ENCODE data around the gene RXFP1. TPM values are rescaled to one million over a fixed set of nuclear protein-coding genes. Genes with fewer than 3 reads are reported as not detected.

Gene RXFP1
- total RNA-seq, 1 experiment from 2014 or later = 0.24 TPM

DNA sequence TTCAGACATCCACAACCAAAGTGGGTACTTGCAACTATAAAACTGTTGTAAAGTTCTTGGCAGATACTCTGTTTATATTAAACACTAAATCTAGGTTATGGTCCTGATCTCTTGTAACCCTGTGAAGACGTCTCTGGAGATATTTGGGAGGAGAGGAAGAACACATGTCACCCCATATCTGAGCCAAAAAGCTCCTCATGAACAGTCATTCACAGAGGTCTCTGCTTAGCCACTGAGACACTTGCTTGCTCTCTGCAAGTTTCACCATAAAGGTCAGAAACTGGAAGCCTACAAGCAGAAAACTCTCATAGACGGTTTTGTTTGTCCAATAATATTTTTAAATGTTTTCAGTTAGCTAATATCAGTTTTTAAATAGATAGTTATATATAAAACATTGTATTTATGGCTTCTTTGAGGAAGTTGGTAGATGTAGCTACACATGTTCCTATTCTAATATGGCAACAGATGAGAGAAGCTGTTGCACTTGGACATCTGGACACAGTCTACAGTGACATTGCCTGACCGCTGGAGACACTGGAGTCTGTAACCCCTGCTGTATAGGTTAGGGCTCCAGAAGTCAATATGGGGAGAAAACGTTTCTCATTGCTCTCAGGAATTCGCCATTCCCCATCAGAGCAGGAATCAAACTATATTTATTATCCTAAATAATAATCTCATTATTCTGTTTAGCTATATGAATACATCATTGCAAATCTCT, 76.4 kb downstream of the RXFP1 start:
- DNase-seq (ENCODE audit: low read depth, low spot score) = no peak
- in situ Hi-C loops (cut with HindIII; ENCODE audit: low pct_unique_long_range_greater_than_20kb, low sequenced_read_pairs) = no loop called here

DNA sequence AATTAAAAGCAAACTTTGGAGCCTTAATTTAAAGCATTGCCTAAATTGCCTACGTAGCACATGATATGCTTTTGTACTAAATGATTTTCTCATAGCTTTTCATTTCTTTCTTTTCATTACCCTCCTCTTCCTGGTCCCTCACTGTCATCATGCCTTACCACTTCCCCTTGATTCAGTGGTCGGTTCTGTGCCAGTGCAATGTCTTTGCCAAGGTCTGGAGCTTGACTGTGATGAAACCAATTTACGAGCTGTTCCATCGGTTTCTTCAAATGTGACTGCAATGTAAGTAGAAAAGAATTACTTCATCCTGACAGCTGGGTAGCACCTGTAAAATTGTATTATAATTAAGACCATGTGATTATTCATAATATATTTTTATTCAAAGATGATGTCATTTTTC, 77.5 kb downstream of the RXFP1 start:
- DNase-seq (ENCODE audit: low read depth, low spot score) = no peak
- in situ Hi-C loops (cut with HindIII; ENCODE audit: low pct_unique_long_range_greater_than_20kb, low sequenced_read_pairs) = no loop called here

DNA sequence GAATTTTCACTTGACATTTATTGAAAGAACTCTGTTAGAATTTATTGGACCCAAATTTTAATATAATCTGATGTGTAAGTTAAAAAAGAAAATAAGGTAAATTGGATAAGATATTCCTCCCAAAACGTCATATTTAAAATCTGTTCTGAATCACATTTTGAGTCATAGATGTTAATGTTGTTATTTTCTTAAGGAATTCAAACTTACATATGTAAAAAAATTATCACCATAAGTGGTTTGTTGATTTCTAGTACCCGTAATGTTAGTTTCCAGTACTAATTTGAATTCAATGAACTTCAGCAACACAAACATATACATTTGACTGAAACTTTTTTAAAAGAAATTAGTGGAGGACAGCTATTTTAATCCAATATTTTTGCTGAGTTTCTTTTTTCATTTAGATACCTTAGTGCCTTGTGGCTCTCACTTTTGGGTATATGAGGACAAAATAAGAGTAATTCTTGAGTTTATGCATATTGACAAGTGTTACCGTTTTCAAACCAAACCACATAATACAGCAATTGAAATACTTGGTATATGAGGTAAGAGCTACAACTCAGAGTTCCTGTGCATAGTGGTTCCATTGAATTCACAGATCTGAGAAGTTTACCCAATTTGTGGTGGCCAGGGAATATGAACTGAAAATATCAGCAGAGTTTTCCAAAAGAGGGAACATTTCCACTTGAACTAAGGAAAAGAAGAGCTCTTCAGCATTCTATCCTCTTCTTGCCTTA, 78.2 kb downstream of the RXFP1 start:
- in situ Hi-C loops (cut with HindIII; ENCODE audit: low pct_unique_long_range_greater_than_20kb, low sequenced_read_pairs) = no loop called here
- DNase-seq (ENCODE audit: low read depth, low spot score) = no peak

DNA sequence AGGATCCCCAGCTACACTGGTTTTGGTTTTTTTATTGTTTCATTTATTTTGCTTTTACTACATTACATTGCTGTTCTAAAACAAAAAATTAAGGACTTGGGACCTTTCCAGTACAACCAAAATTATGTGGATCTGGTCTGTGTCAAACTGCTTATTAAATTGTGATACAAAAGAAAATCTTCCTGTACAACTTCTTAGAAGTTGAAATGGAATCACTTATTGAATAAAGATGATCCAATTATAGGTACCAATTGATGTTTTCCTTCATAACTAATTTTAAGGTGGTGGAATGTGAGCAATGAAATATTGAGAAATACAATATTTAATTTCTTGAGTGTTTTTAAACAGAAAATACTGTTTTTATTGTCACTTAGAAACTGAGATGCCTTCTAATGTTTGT, 82.7 kb downstream of the RXFP1 start:
- DNase-seq (ENCODE audit: low read depth, low spot score) = no peak
- in situ Hi-C loops (cut with HindIII; ENCODE audit: low pct_unique_long_range_greater_than_20kb, low sequenced_read_pairs) = no loop called here

DNA sequence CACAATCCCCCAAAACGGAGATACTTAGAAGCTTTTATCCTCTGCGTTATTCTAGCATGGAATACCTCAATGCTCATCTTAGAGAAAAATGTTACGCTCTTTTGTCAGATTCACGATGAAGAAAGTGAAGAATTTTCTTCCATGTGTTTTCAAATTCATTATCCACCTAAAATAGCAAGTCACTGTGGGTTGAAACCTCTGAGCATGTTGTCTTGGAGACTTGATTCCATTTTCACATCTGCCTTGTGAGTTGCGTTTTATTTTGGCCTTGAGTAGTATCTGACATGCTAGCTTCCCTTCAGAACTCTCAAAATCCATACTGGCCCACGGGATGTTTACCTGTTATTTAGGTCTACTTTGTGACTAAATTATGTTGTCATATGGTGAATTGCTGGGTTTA, 83.7 kb downstream of the RXFP1 start:
- DNase-seq (ENCODE audit: low read depth, low spot score) = no peak
- in situ Hi-C loops (cut with HindIII; ENCODE audit: low pct_unique_long_range_greater_than_20kb, low sequenced_read_pairs) = no loop called here

DNA sequence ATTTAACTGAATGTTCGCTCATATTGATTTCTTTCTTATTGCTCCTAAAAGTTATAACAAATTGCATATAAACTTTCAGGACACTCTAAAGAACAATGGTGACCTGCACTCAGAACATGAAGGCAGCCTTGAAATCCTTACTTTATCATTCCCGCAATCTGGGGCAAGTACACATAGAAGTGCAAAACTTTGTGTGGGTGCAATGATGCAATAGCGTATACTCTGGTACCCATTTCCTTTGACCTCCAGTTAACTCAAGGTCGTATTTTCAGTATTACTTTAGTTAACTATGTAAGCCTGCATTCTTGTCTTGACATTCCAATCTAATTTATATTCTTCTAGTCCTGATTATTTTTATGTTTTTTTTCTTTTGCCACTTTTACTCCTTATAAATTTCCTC, 85.3 kb downstream of the RXFP1 start:
- in situ Hi-C loops (cut with HindIII; ENCODE audit: low pct_unique_long_range_greater_than_20kb, low sequenced_read_pairs) = no loop called here
- DNase-seq (ENCODE audit: low read depth, low spot score) = no peak

GRCh38 chr4:158609116-158609515, 87.4 kb downstream of the RXFP1 start:
- DNase-seq (ENCODE audit: low read depth, low spot score) = no peak
- in situ Hi-C loops (cut with HindIII; ENCODE audit: low pct_unique_long_range_greater_than_20kb, low sequenced_read_pairs) = no loop called here

DNA sequence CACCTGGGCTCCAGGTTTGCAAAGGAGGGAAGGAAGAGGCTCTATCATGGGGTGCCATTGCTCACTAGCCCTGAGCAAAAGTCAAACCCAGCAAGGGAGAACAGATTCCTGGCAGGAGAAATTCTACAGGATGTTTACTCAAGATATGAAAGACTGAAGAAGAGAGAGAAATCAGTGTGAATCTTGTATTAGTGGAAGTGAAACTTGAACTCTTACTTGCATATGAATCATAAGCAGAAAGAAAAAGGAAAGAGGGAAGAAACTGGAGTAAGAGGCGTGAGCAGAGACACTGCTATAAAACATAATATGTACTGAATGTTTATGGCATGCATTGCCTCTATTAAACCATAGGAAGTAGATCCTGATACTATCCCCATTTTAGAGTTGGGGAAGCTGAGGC, 89.1 kb downstream of the RXFP1 start:
- in situ Hi-C loops (cut with HindIII; ENCODE audit: low pct_unique_long_range_greater_than_20kb, low sequenced_read_pairs) = no loop called here
- no peak for DNase-seq (ENCODE audit: low read depth, low spot score)

- in situ Hi-C loops (cut with HindIII; ENCODE audit: low pct_unique_long_range_greater_than_20kb, low sequenced_read_pairs) = no loop called here
Measured at GRCh38 chr4:158613046-158613445, 91.4 kb downstream of the RXFP1 start.

GRCh38 chr4:158617956-158618355, 96.3 kb downstream of the RXFP1 start:
- no peak for DNase-seq (ENCODE audit: low read depth, low spot score)
- in situ Hi-C loops (cut with HindIII; ENCODE audit: low pct_unique_long_range_greater_than_20kb, low sequenced_read_pairs) = no loop called here

More at GRCh38 chr4:158613046-158613445, 91.4 kb downstream of the RXFP1 start:
- no peak for DNase-seq (ENCODE audit: low read depth, low spot score)

GRCh38 chr4:158621729-158622128, 100.0 kb downstream of the RXFP1 start:
- DNase-seq (ENCODE audit: low read depth, low spot score) = no peak
- in situ Hi-C loops (cut with HindIII; ENCODE audit: low pct_unique_long_range_greater_than_20kb, low sequenced_read_pairs) = no loop called here

- in situ Hi-C loops (cut with HindIII; ENCODE audit: low pct_unique_long_range_greater_than_20kb, low sequenced_read_pairs) = no loop called here
- DNase-seq (ENCODE audit: low read depth, low spot score) = no peak
Measured at GRCh38 chr4:158622251-158622650, 100.6 kb downstream of the RXFP1 start.

DNA sequence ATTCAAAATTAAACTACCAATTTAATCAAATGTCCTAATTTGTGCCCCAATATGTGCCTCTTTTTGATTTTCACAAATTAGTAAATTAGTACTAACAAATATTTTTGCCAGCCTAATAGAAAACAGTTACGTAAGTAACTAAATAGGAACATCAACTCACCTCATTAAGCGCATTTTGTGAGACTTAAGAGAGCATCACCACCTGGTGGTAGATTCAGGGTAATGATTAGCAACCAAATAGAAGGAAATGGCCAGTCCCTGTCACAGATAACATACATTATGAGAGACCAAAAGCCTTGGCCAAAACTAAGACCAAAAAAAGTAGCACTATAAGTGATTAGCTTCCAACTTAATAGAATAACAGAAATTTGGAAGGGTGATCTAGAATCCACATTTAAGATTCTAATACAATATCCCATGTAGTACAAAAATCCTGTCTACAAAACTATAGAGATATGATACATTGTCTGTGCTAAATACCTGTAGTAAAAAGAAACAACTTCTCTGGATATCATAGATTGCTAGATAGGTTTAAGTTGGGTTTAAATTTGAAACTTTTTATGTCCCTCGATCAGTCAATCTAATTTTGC, 103.3 kb downstream of the RXFP1 start:
- DNase-seq (ENCODE audit: low read depth, low spot score) = peak; percentile 70
- in situ Hi-C loops (cut with HindIII; ENCODE audit: low pct_unique_long_range_greater_than_20kb, low sequenced_read_pairs) = no loop called here

DNA sequence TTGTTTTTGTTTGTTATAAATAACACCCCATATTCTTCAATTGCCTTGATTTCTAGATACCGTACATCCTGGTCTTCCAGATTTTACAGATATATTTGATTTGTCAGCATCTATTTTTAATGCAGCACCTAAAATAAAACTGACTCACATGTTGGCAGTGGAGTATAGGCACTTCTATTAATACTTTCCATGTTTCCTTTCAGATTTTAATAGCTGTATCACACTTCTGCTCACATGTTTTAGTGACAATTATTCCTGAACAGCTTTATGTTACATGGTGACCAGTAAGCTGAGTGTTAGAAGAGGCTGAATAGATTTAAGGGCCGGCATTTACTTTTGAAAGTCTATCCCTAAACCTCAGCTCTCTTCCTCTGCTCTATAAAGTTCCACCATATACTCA, 103.9 kb downstream of the RXFP1 start:
- in situ Hi-C loops (cut with HindIII; ENCODE audit: low pct_unique_long_range_greater_than_20kb, low sequenced_read_pairs) = no loop called here

DNA sequence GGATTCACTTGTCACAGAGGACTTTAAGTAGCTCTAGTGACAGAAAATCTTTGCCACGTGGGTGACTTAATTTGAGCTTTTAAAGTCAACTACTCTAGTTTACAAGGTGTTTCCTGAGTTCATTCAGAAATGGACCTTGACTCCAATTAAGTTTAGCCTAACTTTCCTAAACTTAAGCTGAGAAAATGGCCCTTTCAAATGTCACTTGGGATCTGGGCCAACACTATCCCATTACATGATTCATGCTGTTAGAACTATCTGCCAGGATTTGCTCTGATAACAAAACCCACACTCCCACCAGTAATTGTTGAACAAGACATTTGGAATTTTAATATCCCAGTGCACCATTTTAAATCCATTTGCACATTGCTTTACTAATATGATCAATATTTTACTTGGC, 109.2 kb downstream of the RXFP1 start:
- in situ Hi-C loops (cut with HindIII; ENCODE audit: low pct_unique_long_range_greater_than_20kb, low sequenced_read_pairs) = no loop called here

More for the DNA sequence above, 103.9 kb downstream of the RXFP1 start:
- no peak for DNase-seq (ENCODE audit: low read depth, low spot score)

GRCh38 chr4:158636619-158637018, 114.9 kb downstream of the RXFP1 start:
- no peak for DNase-seq (ENCODE audit: low read depth, low spot score)
- in situ Hi-C loops (cut with HindIII; ENCODE audit: low pct_unique_long_range_greater_than_20kb, low sequenced_read_pairs) = no loop called here

More for the DNA sequence above, 109.2 kb downstream of the RXFP1 start:
- DNase-seq (ENCODE audit: low read depth, low spot score) = no peak

GRCh38 chr4:158644356-158644755, 122.7 kb downstream of the RXFP1 start:
- in situ Hi-C loops (cut with HindIII; ENCODE audit: low pct_unique_long_range_greater_than_20kb, low sequenced_read_pairs) = no loop called here
- peak; percentile 20 for DNase-seq (ENCODE audit: low read depth, low spot score)

DNA sequence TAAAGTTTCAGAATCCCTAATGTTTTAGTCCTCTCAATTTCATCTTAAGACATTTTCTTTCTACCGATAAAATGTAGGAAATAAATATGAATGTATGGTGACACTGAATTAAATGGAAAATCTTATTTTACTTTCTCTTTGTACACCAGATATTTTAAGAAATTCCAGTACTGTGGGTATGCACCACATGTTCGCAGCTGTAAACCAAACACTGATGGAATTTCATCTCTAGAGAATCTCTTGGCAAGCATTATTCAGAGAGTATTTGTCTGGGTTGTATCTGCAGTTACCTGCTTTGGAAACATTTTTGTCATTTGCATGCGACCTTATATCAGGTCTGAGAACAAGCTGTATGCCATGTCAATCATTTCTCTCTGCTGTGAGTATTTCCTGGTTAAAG, 123.1 kb downstream of the RXFP1 start:
- in situ Hi-C loops (cut with HindIII; ENCODE audit: low pct_unique_long_range_greater_than_20kb, low sequenced_read_pairs) = no loop called here
- no peak for DNase-seq (ENCODE audit: low read depth, low spot score)

Measured in SK-MEL-5 (cell line).